DMS53 treated with DMSO at 0.1 percent for 48 hours (cell line): ENCODE results near the gene PNPLA6.
"Not testable (repeated sequence)": the region's sequence is repeated elsewhere in the genome, so short reads cannot be mapped to it uniquely, and the experiment has no call there.

Experiments
- DNase-seq: peaks from one replicate; lab custom pipeline; 2025; ENCODE audit not compliant: unreplicated experiment; lab: John Stamatoyannopoulos, UW

PNPLA6 gene

DNA sequence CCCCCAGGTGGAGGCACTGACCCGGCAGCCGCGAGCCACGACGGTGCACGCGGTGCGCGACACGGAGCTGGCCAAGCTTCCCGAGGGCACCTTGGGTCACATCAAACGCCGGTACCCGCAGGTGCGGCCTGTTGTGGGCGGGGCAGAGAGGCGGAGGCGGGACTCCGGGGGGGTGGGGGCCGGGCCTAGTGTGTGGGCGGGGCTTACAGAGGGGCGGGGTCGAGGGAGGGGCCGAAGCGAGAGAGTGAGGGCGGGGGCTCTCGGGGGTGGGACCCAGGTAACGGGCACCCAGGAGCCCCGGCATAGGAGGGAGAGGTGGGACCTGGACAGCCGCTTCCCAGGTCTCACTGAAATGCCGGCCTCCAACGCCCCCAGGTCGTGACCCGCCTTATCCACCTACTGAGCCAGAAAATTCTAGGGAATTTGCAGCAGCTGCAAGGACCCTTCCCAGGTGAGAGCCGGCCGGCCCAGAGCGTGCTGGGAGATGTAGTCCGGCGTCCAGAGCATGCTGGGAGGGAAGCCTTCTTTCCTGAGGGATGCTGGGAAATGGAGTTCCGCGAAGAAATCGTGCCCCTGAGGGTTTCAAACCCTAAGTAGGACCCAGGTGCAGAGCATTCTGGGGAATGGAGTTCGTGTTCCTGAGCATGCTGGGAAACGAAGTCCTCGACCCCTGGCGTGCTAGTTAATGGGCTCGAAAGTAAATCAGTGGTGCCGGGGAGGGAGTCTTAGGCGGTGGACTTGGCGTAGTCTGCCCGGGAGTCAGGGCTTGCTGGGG lies 15.7 kb downstream of the PNPLA6 start:
- no peak for DNase-seq

DNA sequence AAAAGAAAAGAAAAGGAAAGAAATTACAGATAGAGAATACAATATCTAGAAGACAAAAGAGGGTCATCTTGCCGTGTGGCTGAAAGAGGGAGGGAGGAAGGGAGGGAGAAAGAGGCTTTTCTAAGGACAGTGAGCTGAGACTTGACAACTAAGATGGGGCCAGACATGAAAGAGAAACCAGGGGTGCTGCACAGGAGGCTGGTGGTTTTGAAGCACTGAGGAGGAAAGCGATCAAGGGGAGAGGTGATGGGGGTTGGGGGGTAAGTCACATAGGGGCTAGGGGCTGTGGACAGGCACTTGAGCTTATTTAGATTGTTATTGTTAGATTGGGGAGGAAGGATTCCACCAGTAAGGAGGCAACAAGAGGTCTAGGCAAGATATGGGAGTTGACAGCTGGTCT lies 17.3 kb downstream of the PNPLA6 start:
- no peak for DNase-seq

- DNase-seq: no peak
Measured at GRCh38 chr19:7554565-7554964, 19.0 kb downstream of the PNPLA6 start.

GRCh38 chr19:7554990-7555864 lies 19.7 kb downstream of the PNPLA6 start:
- DNase-seq: no peak

GRCh38 chr19:7556696-7557315 lies 21.3 kb downstream of the PNPLA6 start:
- DNase-seq: no peak

DNA sequence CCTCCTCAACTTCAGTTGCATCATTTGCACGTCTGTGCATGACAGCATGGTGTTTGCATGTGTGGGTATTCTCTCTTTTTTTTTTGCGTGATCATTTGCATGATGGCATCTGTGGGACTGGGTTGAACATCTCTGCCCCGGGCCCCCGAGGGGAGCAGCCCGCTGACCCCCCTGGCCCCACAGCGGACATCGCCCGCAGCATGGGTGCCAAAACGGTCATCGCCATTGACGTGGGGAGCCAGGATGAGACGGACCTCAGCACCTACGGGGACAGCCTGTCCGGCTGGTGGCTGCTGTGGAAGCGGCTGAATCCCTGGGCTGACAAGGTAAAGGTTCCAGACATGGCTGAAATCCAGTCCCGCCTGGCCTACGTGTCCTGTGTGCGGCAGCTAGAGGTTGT lies 23.1 kb downstream of the PNPLA6 start:
- DNase-seq: no peak

- no peak for DNase-seq
Measured at GRCh38 chr19:7559102-7559501, 23.6 kb downstream of the PNPLA6 start.

GRCh38 chr19:7560255-7560654 lies 24.7 kb downstream of the PNPLA6 start:
- no peak for DNase-seq

DNA sequence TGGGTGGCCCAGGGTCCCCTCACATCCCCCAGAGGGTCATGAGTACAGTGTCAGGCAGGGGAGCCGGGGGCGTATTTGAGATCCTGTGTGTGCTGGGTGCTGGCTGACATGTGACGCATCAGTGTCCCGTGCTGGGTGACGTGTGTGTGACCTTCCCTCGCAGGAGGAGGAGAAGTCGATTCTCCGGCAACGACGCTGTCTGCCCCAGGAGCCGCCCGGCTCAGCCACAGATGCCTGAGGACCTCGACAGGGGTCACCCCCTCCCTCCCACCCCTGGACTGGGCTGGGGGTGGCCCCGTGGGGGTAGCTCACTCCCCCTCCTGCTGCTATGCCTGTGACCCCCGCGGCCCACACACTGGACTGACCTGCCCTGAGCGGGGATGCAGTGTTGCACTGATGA lies 25.8 kb downstream of the PNPLA6 start:
- no peak for DNase-seq

- DNase-seq: no peak
Measured at GRCh38 chr19:7562646-7563393, 27.3 kb downstream of the PNPLA6 start.

DNA sequence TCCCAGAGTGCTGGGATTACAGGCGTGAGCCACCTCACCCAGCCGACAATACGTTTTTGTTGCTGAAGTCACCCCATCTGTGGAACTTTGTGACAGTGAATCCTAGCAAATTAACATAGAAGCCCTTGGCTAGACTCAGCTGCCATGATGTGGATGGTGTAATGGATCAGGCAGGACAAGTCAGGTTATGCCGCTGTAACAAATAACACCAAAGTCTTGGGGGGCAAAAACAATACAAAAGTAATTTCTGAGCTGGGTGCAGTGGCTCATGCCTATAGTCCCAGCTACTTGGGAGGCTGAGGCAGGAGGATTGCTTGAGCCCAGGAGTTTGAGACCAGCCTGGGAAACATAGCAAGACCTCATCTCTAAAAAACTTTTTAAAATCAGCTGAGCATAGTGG lies 29.3 kb downstream of the PNPLA6 start:
- DNase-seq: no peak

DNA sequence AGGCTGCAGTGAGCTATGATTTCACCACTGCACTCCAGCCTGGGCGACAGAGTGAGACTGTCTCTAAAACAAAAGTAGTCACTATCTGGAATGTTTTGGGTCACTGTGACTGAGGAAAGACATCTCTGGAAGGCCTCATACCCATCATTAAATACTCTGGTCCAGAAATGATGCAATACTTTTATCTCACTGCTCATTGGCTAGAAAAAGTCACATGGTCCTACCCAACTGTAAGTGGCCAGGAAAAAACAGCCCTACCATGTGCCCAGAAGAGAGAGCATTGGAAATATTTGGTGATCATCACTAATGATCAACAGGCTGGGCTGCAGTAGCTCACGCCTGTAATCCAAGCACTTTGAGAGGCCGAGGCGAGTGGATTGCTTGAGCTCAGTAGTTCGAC lies 29.8 kb downstream of the PNPLA6 start:
- DNase-seq: no peak

GRCh38 chr19:7570761-7571160 lies 35.2 kb downstream of the PNPLA6 start:
- no peak for DNase-seq

DNA sequence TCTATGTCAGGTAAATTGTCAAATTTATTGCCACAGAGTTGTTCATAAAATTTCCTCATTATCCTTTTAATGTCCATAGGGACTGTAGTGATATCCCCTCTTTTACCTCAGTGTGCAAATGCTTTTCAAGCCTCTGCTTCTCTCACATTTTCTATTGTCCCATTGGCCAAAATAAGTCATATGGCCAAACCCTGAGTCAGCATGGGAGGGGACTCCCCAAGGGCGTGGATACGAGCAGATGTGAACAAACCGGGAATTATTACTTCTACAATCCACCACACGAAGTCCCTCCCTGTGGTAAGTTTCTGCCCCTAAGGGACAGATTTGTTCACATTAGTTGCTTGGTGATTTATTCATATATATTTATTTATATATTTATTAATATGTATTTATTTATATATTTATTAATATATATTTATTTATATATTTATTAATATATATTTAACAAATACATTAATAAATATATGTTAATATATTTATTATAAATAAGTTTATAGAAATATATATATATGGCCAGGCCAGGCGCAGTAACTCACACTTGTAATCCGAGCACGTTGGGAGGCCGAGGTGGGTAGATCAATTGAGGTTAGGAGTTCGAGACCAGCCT lies 40.0 kb downstream of the PNPLA6 start:
- DNase-seq: no peak

DNA sequence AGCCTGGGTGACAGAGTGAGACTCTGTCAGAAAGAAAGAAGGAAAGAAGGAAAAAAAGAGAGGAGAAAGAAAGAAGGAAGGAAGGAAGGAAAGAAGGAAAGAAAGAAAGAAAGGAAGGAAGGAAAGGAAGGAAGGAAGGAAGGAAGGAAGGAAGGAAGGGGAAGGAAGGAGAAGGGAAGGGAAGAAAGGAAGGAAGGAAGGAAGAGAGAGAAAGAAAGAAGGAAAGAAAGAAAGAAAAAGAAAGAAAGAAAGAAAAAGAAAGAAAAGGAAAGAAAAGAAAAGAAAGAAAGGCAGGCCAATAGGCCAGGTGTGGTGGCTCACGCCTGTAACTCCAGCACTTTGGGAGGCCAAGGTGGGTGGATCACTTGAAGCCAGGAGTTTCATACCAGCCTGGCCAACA lies 41.9 kb downstream of the PNPLA6 start:
- DNase-seq: not testable (repeated sequence)

DNA sequence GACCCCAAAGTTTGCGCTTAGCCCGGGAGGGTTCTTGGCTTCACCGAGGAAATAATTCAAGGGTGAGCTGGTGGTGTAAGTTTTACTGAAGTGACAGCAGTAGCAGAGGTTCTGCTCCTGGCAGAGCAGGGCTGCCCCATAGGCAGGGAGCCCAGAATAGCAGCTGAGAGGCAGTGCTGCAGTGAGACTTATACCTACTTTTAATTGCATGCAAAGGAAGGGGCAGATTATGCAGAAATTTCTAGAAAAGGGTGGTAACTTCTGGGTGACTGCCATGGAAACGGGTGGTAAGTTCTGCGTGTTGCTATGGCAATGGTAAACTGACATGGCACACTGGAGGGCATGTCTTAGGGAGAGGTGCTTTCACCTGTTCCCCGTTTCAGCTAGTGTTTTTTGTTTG lies 42.6 kb downstream of the PNPLA6 start:
- no peak for DNase-seq

GRCh38 chr19:7579182-7579581 lies 43.7 kb downstream of the PNPLA6 start:
- no peak for DNase-seq

DNA sequence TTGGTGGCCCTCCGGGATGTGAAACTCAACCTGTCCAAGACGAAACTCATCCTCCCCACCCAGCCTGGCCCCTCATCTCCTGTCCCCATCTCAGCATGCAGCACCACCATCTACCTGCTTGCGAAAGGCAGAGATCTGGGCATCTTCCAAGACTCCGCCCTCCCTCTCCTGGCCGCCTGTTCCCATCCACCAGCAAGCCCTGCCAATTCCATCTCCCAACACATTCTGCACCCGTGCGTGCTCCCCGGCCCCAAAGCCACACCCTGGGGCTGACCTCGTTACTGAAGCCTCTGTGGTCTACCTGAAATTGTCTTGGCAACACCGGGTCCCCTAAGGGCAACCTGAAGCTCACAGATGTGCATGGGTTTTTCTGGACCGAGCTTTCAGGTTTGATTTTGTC lies 46.9 kb downstream of the PNPLA6 start:
- no peak for DNase-seq

DNA sequence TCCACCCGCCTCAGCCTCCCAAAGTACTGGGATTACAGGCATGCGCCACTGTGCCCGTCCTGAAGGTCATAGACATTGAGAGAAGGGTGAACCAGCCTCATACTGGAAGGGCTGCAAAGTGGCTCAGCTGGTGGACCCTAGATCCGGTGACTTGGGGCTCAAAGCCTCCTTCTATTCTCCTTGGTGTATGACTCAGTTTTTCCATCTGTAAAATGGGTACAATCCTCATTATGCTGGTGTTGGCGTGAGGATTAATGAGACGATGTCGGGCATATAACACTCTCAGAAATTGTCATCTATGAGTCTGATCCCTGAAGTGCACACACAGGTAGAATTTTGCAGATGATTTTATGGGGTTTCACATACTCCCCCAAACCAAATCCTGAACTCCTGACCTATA lies 54.3 kb downstream of the PNPLA6 start:
- no peak for DNase-seq

DNA sequence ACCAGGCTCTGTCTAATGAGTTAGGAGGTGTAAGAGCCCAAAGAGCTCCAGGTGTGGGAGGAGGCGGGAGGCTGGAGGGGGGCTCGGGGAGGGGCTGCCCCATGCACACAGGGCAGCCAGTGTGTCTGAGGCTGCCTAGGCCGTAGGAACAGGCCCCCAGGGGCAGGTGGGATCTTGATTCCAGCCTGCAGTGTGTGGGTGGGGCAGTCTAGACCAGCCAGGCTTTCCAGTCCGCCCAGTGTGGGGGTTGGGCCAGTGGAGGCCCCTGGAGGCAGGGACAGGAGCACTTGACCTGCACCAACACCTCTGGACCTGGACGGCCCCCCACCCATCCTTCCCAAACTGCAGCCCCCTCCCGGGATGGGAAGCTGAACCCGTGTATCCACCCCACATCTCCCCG lies 54.7 kb downstream of the PNPLA6 start:
- DNase-seq: no peak
